HPDE6-E6E7 (cell line): ENCODE results near the gene TCL1A.
"Not testable (repeated sequence)": the region's sequence is repeated elsewhere in the genome, so short reads cannot be mapped to it uniquely, and the experiment has no call there.

Experiments
- DNase-seq: peaks from one replicate; pipeline ENCODE4 v3.0.0; 2011; ENCODE audit warnings: missing footprints; ENCODE audit errors: extremely low spot score

The TCL1A gene

DNA sequence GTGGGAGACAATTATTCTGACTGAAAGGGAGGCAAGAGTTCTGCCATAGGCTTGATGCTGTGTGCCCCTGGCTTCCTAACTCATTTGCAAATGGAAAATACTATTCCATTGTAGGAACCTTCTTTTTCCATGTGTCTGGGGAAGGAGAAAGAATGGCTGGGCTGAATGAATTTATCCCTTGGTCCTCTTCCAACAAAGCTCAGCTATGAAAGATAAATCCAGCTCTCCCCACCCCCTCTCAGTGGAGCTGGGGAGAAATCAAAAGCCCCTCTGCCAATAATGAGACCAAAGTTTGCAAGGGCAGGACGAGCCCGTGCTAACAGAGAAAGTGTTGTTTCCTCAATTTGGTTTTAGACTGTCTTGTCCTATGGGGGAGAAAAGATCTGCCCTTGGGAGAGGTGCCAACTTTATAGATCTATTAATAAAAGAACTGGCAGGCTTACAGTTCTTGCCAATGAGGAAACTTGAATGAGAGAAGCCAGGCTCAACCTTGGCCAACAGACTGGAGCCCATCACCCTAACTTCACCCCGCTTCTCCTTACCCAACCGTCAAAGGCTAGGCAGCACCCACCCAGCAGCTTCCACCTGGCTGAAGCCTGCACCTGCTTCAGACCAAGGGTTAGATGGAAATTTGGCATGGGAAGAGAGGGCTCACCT, 36.6 kb downstream of the TCL1A start:
- DNase-seq = no peak

DNA sequence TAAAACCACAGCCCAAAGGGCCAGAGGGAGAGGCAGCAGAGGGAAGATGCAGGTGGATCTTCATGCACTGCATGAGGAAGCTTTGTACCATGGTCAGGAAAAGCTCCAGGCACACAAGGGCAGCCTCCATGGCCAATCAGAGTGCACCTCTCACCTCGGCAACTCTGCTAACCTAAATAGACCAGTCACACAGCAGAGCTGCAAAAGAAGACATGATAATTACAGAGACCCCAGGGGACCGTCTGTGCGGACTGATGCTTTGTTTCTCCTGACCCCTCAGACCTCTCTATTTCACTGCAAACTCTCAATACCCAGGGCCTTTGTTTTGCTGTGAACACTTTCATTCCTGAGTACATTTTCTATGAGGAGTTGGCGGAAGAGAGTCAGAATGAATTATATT, 38.4 kb downstream of the TCL1A start:
- DNase-seq = no peak

DNA sequence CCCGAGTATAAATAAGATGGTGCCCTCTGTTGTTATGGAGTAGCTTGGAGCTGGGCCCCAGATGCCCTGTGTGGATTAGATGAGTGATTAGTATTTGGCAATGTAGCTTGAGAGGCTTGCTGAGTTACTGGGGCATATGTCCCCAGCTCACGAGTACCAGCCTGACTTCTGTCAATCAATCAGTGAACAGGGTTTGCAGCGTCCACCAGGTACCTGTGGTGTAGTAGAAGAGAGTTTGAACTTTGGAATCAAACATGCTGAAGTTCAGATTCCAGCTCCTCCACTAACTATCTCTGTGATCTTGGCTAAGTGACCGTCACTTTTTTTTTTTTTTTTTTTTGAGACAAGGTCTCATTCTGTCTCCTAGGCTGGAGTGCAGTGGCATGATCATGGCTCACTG, 39.3 kb downstream of the TCL1A start:
- no peak for DNase-seq

DNA sequence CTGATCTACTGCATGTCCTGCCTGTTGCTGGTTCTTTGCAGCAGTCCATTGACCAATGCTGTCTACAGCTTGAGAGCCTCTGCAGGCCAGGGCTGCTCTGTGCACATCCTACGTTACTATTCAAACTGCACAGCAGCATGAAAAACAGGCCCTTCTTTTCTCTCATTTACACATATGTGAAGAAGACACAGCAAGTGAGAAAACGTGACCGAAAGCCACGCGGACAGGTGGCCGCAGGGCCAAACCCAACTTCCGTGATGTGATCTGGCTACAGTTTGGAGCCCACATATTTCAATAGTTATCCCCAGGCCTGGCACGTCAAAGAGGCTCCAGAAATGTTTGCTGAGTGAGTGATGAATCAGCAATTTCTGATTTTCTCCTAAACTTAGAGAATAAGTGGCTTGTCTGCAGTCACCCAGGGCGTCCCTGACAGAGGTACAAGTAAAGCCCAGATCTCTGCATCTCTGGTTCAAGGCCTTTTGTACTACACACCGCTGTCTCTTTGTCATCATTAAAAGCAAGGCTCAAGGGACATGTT, 45.6 kb downstream of the TCL1A start:
- no peak for DNase-seq

DNA sequence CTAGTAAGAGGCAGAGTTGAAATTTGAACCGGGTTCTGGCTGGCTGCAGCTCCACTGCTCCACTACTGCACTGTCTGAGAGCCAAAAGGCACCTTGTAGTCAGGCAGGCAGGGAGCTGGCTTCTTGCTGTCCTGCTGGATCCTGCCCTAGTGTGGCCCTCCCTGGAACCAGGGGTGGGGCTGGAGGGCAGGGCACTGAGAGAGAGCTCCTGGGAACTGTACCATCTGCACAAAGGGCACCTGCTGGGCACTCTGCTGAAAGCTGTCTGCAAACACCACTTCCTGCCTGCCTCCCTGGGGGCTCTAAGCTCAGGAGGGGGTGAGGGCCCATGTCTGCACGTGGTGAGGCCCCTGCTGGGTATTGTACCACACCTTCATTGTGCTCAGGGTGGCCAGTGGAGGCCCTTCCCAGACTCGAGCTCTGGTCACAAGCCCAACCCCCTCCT, 46.7 kb downstream of the TCL1A start:
- DNase-seq = no peak

DNA sequence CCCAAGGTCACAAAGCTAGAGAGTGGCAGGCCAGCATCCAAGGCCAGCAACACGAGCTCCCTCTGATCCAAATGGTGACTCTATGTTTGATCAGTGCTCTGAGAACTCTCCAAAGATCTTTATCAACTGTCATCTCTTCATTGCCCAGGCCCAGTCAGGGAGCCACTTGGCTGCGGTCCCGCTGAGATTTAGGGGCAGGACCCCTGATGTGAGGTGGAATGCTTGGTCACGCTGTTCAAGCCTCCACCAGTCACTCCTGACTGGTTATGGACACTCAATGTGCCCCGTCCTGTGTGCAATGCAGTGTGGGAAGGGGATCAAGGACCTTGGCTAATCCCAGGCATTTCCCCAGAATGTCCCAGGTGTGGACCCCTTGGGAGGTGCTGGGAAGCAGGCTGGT, 47.5 kb downstream of the TCL1A start:
- DNase-seq = no peak

DNA sequence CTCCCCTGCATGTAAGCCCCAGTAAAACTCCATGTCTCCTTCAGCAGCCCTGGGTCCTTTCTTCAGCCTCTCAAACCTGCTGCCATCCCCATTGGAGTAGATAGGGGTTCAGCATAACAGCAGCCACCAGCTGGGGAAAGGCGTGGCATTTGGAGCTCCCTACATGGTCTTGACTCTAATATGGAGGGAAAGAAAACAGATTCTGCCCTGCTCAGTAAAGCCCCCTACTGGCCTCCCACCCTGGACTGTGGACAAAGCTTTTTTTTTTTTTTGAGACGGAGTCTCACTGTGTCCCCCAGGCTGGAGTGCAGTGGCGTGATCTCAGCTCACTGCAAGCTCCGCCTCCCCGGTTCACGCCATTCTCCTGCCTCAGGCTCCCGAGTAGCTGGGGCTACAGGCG, 48.4 kb downstream of the TCL1A start:
- not testable (repeated sequence) for DNase-seq

DNA sequence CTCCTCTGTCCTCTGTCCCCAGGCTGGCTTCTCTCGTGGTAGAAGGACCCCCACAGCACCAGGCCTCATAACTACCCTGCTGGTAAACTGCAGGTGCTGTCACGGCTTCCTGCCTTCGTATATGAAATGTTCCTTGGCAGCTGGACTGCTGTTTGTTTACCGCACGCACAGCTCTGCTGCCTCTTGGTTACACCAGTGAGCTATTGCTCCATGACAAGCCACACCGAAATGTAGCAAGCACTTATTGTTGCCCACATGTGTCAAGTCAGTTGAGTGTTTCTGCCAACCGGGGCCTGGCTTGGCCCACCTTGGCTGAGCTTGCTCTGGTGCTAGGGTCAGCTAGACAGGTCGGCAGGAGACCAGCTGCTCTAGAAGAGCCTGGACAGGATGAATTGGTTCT, 49.4 kb downstream of the TCL1A start:
- no peak for DNase-seq

DNA sequence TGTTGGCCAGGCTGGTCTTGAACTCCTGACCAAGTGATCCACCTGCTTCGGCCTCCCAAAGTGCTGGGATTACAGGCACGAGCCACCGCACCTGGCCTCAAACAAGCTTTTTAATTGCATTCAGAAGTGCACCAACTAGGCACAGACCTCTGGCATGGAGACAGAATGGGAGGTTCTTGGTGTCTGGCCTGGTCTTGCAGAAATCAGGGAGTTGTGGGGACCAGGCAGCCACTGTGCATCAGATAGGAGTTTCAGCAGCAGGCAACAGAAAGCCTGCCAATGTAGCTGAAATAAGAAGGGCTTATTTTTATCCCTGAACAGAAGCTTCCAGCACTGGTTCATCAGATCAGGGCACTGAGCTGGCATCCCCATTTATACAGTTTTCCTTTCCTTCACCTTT, 49.9 kb downstream of the TCL1A start:
- DNase-seq = no peak

DNA sequence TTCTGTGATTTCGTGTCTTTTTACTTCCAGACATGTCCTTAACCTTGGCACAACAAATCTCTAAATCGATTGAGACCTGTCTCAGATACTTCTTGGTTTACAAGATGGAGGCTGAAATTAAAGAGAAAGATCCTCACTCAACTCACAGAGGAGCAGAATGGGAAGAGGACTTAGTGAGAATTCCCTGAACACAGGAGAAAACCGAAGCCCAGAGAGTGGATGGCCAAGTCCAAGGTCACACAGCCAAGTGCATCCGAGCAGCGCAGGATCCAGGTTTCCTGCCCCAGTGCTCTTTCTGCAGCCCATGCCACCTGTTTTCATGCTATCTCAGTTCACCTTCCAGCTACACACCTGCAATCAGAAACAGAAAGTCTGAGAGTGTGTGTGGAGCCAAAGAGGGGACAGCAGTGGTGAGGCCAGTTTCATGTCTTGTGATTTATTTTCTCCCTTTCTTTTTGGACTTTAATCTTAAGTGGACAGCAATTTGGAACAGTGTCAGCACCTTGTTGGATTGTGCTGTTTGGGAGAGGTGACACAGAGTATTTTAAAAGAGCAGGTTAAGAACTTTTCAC, 50.6 kb downstream of the TCL1A start:
- no peak for DNase-seq

DNA sequence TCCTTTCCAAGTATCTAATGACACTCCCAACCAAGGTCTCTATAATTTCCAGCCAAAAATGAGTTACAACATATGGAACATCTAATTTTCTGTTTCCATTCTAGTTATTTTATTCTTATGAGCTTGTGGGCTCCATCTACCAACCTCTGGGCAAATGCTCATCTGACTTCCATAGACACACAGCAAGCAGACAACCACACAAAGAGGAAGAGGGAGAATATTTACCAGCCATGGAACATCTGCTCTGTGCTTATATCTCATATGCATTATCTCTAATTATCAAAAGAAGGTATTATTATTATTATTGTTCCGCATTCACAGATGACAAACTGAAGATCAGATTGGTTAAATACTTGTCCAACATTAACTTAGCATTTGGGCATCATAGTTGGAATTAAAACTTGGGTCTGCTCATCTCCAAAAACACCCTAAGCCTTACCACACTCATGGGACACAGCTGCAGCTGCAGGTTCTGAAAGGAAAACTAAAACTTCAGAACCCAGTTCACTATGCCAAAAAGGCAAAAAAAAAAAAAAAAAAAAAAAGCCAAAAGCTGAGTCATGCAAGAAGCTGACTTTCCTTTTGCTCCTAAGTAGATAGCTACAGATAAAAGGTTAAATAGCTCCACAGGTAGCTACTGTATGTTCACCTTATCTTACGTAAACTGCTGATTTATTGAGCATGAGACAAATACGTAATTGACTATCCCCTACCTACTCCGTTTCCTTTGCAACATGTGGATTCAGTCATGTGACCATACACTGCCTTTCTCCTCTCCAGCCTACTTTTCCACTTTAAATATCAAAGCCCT, 51.3 kb downstream of the TCL1A start:
- no peak for DNase-seq

DNA sequence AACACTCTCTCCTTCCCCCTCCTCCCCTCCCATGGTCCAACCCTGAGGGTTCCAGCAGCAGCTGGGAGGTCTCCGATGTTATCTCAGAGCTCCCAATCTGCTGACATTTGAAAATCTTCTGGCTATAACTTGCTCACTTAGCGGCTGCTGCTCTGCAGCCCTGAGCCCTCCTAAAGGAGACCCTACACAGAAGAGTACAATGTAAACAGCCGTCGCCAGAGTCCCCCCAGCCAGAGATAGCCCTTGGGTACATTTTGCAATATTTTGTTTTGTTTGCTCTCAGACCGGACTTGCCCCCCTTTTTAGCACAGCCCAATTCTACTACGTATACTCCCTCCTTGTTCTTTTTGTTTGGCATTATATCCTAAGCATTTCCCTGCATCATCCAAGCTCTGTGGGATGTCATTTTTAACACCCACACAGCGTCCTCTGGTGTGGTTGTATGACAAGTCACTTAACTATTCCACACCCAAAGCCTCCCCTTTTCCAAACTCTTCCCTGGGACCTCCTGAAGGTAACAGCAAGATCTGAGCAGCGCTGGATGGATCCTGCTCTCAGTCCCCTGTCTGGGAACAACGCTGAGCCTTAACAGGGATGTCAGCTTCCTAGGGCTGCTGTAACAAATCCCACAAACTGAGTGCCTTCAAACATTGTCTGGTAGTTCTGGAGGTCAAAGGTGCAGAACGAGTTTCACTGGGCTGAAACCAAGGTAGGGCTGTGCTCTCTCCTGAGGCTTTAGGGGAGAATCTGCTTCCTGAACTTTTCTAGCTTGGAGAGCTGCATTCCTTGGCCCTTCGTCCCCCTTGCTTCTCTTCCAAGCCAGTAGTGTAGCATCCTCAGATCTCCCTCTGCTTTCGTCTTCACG, 53.0 kb downstream of the TCL1A start:
- DNase-seq = no peak

DNA sequence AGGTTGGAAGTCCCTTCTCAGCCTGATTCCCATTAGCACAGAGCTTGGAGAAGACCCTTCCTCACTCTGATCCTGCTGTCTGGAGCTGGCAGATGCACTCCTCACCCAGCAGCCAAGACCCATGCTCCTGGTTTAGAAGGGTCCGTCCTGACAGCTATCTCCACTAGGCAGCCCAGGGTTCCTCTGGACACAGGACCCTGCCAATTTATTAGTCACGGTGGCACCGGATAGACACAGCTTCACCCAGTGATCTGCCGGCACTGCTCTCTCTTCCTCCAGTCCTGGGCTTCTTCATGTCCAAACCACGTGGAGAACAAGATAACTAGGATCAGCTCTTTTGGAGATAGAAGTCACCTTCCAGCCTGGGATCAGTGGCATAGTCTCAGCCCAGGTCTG, 53.9 kb downstream of the TCL1A start:
- no peak for DNase-seq
